Activated CD8-positive, alpha-beta memory T cell treated with anti-CD3 and anti-CD28 coated beads for 1 hour (primary cell): Measurements from ENCODE around the gene TAS2R20.

Experiments
- DNase-seq, 2 donors: peaks; one replicate each; pipeline ENCODE4 v3.0.0-alpha.2; 2020; ENCODE audit warnings: low read depth in 1 of 2; ENCODE audit errors: extremely low read depth in 1 of 2

TAS2R20 gene

GRCh38 chr12:10965476-10965875 lies 32.6 kb downstream of the TAS2R20 start:
- DNase-seq = no peak

- no peak for DNase-seq
These were observed 37.9 kb downstream of the TAS2R20 start for GRCh38 chr12:10960211-10960610.

GRCh38 chr12:10959804-10960203 lies 38.3 kb downstream of the TAS2R20 start:
- no peak for DNase-seq

GRCh38 chr12:10957741-10958140 lies 40.4 kb downstream of the TAS2R20 start:
- no peak for DNase-seq

- no peak for DNase-seq
These were observed 42.0 kb downstream of the TAS2R20 start for GRCh38 chr12:10956085-10956484.

GRCh38 chr12:10952645-10953044 lies 45.5 kb downstream of the TAS2R20 start:
- DNase-seq = no peak
